ENCODE data around the gene ORAI2.

Gene ORAI2

DNA sequence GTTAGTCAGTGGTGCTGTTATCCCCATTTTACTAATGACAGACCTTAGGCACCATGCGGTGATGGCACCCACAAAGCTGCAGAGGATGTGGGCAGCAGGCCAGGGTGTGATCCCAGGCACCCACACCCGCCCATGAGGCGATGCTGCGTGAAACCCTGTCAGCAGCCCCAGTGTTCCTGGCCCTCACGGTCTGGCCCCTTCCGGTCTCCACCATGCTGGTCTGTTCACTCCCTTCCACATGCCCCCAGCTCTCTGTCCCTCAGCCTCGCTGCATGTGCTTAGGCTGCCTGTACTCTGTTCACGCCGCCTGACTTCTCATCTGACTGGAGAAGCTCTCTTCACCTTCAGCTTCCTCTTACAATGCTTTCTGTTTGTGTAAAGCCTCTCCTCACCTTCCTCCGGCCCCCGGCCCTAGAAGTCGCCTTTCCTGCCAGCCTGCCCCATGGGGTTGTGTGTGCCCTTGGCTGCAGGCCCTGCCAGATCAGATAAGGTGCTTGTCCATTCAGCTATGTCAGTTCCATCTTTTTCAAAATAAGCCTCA is 17.6 kb upstream of the ORAI2 start:
- DNase-seq (ENCODE audit: low read depth in 2 of 2), result peak in 1 of 2 donors; percentile 41

DNA sequence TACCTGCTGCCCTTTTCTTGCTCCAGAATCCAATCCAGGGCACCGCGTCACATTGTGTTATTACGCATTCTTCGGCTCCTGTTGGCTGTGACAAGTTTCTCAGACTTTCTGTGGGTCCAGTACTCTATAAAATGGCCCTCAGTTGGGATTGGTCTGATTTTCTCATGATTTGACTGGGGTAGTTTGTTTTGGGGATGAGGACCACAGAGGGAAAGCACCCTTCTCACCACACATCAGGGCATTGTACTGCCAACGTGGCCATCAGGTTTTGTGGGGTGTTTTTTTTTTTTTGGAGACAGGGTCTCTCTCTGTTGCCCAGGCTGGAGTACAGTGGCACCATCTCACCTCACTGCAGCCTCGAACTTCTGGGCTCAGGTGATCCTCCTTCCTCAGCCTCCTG is 17.0 kb upstream of the ORAI2 start:
- no peak for DNase-seq (ENCODE audit: low read depth in 2 of 2)

DNA sequence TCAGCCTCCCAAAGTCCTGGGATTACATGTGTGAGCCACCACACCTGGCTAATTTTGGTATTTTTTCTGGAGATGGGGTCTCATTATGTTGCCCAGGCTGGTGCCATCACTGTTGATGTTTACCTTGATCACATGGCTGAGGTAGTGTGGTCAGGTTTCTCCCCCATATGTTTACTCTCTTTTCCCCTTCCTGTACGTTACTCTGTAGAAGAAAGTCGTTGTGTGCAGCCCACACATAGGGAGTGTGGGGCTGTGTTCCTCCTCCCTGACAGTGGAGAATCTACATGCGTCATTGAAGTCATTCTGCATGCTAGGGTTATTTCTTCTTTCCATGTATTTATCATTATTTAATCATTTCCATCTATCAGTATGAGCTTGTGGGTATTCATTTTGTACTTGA is 16.3 kb upstream of the ORAI2 start:
- no peak for DNase-seq (ENCODE audit: low read depth in 2 of 2)

DNA sequence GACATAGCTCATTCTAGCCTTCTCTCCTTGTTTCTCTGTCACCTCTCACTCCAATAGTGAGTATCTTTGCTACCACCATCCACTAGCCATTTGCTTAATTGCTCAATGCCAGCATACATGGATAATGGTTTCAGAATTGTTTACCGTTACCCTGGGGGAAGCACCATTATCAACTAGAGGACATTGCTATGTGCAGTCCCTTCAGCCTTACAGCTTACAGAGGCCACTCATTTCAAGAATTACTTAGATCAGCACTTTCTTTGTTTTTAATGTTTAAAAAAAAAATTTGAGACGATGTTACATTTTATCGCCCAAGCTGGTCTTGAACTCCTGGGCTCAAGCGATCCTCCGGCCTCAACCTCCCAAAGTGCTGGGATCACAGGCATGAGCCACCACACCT is 14.8 kb upstream of the ORAI2 start:
- no peak for DNase-seq (ENCODE audit: low read depth in 2 of 2)

DNA sequence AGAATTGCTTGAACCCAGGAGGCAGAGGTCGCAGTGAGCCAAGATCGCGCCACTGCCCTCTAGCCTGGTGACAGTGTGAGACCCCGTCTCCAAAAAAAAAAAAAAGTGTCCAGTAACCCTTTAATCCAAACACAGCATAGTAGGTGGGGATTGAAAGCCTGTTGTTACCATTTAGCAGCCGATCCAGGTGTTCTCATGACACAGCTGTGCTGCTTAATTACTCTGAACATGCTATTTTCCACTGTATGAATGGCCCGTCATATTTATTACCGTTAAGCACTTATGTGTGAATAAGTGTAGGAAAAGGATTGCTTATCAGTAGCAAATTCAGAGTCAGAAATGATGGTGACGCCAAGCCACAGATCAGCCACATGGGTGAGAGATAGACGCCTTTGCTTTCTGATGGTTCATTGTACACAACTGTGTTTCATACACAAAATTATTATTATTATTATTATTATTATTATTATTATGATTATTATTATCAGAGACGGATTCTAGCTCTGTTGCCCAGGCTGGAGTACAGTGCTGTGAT is 11.6 kb upstream of the ORAI2 start:
- no peak for DNase-seq (ENCODE audit: low read depth in 2 of 2)

DNA sequence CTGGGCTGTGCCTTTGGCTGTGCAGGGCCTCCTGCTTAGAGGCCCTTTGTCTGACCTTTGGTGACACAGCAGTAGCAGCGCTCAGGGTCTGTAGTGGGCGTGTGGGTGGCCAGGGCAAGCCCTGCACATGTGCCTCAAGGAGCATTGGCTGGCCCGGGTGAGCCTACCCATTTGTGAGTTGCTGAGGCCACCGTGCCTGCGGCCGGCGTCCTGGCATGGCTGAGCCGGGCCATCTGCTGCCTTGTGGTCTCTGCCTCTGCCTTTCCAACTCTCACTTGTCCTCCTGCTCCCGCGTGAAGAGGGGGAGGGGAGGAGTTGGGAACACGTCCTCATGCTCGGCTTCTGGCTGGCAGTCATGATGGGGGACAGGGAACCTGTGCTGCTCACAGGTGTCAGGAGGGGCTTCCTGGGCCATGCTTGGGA is 9.2 kb upstream of the ORAI2 start:
- DNase-seq (ENCODE audit: low read depth in 2 of 2), result no peak

DNA sequence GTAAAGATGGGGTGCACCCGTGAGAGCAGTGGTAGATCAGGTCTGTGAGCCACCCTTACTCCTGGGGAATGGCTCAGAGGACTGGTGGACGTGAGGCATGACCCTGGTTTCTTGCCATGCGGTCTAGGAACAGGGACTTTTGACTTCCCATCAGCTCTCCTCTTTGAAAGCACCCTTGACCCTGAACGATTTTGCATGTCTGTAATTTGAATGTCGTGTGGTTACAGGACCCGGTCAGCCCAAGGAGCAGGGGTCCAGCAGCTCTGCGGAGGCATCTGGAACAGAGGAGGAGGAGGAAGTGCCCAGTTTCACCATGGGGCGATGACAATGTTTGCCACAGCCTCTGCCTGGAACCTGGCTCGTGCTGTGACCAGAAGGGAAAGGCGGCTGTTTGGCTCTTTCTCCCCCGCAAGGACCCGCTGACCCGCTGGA is 8.6 kb upstream of the ORAI2 start:
- no peak for DNase-seq (ENCODE audit: low read depth in 2 of 2)

DNA sequence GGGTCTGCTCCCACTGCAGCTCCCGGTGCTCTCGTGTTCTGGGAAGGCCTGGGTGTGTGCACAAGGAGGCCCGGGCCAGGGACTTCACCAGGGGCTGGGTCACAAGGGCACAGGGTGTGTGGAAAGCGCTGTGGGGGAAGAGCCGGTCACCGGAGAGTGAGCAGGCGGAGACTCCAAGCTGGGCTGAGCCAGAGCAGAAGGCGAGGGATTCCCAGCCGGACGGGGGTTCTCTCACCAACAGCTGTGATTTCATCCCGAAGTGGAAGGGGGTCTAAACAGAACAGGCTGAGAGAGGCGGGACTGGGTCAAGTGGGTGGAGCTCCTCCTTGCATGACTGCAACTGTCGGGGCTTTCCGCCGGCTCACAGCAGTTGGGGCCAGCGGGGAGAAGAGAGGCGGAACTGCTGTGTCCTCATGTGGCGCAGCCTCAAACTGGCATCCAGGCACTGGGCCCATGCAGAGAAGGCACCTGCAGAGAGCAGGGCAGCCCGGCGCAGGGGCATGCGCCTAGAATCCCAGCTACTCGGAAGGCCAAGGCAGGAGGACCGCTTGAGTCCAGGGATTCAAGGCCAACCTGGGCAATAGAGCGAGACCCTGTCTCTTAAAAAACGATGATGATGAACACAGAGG is 7.6 kb upstream of the ORAI2 start:
- DNase-seq (ENCODE audit: low read depth in 2 of 2), result peak; percentile 63 to 81

DNA sequence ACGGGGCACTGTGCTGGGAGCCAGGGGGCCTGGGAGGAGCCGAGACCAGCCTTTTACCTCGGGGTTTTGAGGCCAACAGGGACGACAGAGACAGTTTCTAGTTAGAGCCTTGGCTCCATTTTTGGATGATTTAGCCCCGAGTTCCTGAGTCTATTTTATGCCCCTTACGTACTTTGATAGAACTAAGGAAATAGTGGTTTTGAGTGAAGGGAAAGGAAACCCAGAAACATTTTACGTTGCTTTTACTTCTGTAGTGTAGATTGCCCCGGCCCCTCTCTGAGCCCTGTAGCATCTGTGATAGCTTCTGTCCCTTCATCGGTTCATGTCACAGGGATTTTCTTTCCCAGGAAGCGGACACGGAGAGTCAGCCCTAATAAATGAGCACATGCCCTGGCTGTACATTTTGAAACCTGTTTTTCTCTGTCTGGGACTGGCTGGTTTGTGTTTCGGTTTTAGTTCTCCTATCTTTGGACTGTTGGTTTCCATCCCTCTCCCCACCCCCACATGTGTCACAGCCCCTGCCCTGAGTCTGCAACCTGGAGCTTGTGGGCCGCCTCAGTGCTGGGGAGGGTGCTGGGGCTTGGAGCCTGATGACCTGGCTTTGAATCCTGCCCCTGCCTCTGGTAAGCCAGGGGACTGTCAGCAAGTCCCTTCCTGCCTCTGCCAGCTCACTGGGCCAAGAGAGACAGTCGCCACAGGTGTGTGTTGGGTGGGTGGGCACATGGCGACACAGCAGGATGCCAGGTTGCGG is 6.9 kb upstream of the ORAI2 start:
- DNase-seq (ENCODE audit: low read depth in 2 of 2), result peak; percentile 60 to 72

DNA sequence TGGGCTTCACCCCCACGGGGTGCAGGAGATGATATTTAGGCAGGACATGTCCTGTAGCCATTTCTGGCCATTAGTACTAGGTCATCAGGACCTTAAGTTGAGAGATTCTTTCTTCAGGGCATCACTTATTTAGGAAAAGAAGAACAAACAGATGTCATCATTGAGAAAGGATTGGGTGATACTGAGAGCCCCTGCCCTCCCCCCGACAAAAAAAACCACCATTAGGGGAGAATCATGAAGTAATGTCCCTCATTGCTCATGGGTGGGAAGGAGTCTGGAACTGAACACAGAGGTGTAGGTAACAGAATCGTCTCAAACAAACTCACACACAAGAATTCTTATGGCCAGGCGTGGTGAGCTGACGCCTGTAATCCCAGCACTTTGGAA is 6.4 kb upstream of the ORAI2 start:
- no peak for DNase-seq (ENCODE audit: low read depth in 2 of 2)

DNA sequence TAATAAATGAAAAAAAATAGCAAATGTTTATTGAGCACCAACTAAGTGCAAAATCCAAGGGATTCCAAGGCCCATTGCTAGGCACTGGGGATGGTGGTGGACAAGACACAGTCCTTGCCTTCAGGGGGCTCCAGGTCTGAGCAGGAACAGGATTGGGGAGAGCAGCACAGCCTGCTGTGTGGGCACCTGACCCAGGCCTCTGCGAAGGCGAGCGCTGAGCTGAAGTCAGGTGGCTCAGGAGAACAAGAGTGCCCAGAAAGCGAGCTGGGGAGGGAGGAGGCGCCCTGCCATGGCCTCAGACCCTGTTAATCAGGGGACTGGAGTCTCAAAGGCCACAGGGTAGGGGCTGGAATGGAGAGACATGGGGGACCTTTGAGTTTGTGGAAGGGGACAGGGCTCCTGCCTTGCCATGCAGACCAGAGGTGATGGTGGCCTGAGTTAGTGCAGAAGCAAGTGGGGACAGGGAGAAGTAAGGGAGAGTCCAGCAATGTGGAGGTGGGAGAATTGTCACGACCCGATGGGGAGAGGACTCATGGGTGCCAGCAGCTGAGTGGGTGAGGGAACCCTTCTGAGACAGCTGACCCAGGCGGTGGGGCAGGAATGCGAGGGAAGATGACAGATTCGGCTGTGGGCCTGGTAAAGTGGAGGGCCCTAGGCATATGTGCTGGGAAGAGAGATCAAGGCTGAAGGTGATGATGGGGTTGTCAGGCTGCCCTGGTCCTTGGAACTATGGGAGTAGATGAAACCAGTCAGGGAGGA is 4.1 kb upstream of the ORAI2 start:
- DNase-seq (ENCODE audit: low read depth in 2 of 2), result no peak

DNA sequence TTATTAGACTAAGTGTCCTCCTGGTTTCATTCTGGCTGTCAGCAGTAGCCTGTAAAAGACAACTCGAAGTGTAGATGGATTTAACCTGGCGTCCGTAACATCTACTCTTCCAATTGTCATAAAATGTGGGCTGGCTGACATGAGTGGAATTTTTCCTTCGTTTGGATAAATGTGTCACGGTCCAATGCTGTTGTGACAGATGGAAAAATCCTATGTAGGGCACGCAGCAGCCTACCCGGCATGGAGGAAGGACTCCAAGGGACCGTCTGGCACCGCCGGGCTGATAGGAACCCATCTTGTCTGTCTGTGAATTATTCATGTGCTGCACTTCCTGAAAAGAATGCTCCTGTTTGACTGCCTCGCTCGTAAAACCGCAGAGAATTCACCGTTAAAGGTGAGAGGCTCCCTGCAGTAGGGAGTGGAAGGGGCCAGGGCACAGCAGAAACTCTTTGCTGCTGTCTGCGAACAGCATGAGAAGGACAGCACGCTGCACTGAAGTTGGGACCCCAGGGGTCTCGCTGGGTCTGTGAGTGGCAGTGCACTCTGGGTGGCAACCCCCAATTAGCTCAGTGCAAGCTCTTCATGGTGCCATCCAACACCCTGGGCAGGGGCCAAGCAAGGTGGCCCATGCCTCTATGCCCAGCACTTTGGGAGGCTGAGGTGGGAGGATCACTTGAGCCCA is 1.6 kb upstream of the ORAI2 start:
- DNase-seq (ENCODE audit: low read depth in 2 of 2), result peak in 1 of 2 donors; percentile 42

DNA sequence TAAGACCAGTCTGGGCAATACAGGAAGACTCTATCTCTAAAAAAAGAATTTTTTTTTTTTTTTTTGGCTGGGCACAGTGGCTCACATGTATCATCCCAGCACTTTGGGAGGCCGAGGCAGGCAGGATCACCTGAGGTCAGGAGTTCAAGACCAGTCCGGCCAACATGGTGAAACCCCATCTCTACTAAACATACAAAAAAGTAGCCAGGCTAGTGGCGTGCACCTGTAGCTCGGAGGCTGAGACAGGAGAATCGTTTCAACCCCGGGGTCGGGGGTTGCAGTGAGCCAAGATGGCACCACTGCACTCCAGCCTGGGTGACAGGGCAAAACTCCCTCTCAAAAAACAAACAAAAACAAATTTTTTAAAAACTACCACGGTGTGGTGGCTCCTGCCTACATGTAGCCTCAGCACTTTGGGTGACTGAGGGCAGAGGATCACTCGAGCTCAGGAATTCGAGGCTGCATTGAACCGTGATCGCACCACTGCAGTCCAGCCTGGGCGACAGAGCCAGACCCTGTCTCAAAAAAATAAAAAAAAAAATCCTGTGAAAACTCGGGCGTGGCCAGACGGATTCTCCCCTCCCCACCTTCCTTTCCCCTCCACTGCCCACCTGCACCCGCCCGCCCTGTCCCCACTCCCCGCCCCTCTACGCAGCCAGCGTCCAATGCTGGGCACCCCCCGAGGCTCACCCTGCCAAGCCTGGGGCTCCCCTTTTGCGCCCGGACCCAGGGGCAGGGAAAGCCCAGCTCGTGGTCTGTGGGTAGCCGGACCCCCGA is 745 bp upstream of the ORAI2 start:
- no peak for DNase-seq (ENCODE audit: low read depth in 2 of 2)

DNA sequence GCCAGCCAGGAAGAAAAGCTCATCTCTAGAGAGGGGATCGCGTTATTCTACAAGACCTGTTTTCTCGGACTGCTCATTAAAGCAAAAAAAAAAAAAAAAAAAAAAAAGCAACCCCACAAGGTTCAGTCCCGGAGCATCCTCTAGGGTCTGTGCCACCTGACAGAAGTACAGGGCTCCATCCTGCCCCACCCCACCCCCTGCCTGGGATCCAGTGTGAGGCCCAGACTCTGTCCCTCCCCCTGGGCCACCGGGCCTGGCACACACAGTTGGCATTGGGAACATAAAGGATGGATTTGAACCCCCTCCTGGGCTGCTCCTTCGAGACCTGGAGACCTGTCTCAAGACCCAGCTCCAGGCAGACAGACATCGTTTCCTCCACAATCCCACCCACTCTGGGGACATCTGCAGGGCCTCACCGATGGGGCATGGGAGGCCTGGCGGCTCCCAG is 688 bp downstream of the ORAI2 start:
- DNase-seq (ENCODE audit: low read depth in 2 of 2), result no peak

DNA sequence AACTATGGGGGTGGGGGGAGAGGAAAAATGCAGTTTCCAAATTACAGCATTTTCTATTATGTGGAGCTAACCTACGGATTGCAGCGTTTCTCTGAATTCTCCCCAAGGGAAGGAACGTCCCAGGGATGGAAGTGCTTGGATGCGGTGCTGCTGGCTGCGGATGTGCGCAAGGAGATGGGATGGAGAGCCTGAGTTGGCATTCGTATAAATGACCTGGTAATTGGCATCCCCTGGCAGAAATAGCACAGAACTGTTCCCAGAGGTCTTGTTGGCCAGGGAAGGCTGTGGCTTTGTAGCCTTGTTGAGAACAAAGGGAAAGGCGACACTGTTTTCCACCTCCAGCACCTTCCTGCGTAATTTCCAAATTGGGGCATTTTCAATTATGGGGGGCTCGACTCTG is 2.7 kb downstream of the ORAI2 start:
- DNase-seq (ENCODE audit: low read depth in 2 of 2), result no peak

DNA sequence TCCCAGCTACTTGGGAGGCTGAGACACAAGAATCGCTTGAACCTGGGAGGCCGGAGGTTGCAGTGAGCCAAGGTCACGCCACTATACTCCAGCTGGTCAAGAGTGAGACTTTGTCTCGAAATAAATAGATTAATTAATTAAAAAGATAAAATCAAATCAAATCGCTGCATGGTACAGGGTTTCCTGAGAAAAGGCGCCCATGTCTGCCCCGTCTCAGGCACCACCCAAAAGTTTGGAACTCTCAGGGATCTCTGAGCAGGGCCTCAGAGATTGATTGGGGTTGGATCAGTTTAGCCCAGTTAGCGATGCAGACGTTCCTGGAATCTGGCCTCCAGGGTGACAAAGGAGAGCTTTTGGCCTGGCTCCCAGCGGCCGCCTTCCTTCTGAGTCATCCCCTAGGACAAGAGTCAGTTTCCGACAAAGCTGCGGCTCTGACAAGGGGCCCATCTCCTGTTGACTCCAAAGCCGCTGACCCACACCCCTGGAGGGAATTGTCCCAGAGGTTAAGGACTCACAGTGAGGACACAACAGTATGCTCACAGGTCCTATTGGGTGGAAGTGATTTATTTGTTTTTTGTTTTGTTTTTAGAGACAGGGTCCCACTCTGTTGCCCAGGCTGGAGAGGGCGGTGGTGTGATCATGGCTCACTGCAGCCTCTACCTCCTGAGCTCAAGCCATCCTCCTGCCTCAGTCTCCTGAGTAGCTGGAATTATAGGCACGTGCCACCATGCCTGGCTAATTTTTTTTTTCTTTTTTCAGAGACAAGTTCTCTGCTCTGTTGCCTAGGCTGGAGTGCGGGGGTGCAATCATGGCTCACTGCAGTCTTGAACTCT is 6.8 kb downstream of the ORAI2 start:
- DNase-seq (ENCODE audit: low read depth in 2 of 2), result no peak

DNA sequence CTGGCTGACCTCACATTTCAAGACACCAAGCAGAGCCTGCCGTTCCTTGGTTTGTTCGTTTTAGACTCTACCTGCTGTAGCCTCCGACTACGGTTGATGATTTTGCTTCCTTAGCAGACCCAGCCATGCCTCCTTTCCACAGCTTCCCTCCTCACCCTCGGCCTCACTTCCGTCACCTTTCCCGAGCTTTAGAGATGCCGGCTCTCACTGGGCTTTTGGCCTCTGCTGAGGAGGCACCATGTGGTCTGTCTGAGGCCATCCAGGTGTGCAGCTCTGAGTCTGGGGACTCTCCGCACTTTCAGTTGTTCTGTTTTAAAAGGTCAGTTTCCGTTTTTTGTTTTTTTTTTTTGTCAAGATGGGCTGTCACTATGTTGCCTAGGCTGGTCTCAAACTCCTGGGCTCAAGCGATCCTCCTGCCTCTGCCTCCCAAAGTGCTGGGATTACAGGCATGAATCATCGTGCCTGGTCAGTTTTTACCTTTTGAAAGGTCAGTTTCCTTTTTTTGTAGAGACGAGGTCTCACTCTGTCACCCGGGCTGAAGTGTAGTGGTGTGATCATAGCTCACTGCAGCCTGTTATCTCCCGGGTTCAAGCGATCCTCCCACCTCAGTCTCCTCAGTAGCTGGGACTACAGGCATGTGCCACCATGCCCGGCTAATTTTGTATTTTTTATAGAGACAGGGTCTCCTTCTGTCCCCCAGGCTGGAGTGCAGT is 11.7 kb downstream of the ORAI2 start:
- DNase-seq (ENCODE audit: low read depth in 2 of 2), result no peak

DNA sequence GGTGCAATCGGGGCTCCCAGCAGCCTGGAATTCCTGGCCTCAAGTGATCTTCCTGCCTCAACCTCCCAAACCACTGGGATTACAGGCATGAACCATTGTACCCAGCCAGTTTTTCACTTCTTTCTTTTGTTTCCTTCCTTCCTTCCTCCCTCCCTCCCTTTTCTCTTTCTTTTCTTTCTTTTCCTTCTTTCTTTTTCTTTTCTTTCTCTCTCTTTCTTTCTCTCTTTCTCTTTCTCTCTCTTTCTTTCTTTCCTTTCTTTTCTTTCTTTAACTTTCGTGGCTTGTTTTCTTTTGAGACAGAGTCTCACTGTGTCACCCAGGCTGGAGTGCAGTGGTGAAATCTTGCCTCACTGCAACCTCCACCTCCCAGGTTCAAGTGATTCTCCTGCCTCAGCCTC is 12.3 kb downstream of the ORAI2 start:
- DNase-seq (ENCODE audit: low read depth in 2 of 2), result no peak

DNA sequence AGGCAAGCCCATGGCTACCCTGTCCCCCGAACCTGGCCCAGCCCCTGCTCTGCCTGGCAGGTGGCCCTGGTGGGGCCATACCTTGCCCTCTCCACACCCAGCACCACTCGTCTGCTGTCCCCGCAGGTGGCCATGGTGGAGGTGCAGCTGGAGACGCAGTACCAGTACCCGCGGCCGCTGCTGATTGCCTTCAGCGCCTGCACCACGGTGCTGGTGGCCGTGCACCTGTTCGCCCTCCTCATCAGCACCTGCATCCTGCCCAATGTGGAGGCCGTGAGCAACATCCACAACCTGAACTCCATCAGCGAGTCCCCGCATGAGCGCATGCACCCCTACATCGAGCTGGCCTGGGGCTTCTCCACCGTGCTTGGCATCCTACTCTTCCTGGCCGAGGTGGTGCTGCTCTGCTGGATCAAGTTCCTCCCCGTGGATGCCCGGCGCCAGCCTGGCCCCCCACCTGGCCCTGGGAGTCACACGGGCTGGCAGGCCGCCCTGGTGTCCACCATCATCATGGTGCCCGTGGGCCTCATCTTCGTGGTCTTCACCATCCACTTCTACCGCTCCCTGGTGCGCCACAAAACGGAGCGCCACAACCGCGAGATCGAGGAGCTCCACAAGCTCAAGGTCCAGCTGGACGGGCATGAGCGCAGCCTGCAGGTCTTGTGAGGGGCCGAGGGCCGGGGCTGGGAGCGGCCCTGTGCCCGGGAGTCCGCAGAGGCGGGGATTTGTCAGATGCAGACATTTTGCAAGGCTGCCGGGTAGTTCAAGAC is 13.2 kb downstream of the ORAI2 start:
- no peak for DNase-seq (ENCODE audit: low read depth in 2 of 2)
